HCT116 (cell line): ENCODE results near the gene PCDHGC5. TPM values are rescaled to one million over a fixed set of nuclear protein-coding genes. Genes with fewer than 3 reads are reported as not detected.

Experiments
- ATAC-seq: fragments of 200-7000 bp; cut with Tn5 transposase; 2 replicates; pipeline ENCODE4 v1.9.1; 2020; ENCODE audit warnings: mild to moderate bottlenecking, moderate library complexity
- BruUV-seq: library from RNA; stranded (reverse); fragments of 400-500 nt; replicated peaks from 2 replicates; lab custom pipeline; 2021; lab: Mats Ljungman, UMichigan
- CTCF ChIA-PET: fragments of 300-600 bp; sonication (Branson Sonifier 250); formaldehyde crosslinking; loops from one replicate; lab custom pipeline; 2021; ENCODE audit warnings: antibody characterized with exemption; lab: Charles Lee
- POLR2A ChIA-PET: fragments of 300-600, 350-600 bp; sonication (Branson Sonifier 250); formaldehyde crosslinking; loops from one replicate; lab custom pipeline; 2021; ENCODE audit warnings: antibody characterized with exemption; lab: Charles Lee
- RAD21 ChIA-PET, 2 experiments: fragments of 300-600 bp; sonication (Branson Sonifier 250); formaldehyde crosslinking; loops; one replicate each; lab custom pipeline; 2023; ENCODE audit warnings: low total read pairs in 2 of 2; ENCODE audit not compliant: uncharacterized antibody in 2 of 2, unreplicated experiment in 2 of 2, low non-redundant PET in 1 of 2; lab: Charles Lee
- DNase-seq: peaks from one replicate; pipeline ENCODE4 v3.0.0-alpha.2; 2010; ENCODE audit warnings: low read depth, low spot score
- H2AFZ ChIP-seq: fragments of 200-600 bp; shearing (Covaris generic), sonication (generic); 2 replicates; pipeline ENCODE4 v1.6.1; 2017; ENCODE audit warnings: low read depth, mixed run types, mixed read lengths, antibody characterized with exemption, low read length; ENCODE audit not compliant: poor library complexity, severe bottlenecking
- H3K27ac ChIP-seq: 2 replicates; pipeline ENCODE4 v1.5.1; 2012; ENCODE audit warnings: low read depth, low read length
- H3K27me3 ChIP-seq: fragments of 200-600 bp; sonication (generic); 2 replicates; pipeline ENCODE4 v1.6.1; 2016; ENCODE audit warnings: mixed run types, low read length, mixed read lengths; ENCODE audit not compliant: insufficient read depth
- H3K36me3 ChIP-seq, 2 experiments: fragments of 200-500 bp in 1 of 2; fragments of 200-600 bp in 1 of 2; sonication (Bioruptor generic) in 1 of 2; sonication (generic) in 1 of 2; 2 replicates each; pipeline versions ENCODE4 v1.5.1 to v1.6.1; 2014 to 2016; ENCODE audit warnings: low read length in 2 of 2, inconsistent platforms in 1 of 2, mixed read lengths in 1 of 2, mixed run types in 1 of 2; ENCODE audit not compliant: insufficient read depth in 2 of 2, control insufficient read depth in 1 of 2
- H3K4me1 ChIP-seq, 2 experiments: fragments of 200-600 bp in 1 of 2; sonication (generic) in 1 of 2; 2 replicates each; pipeline versions ENCODE4 v1.5.1 to v1.6.1; 2012 to 2017; ENCODE audit warnings: low read length in 2 of 2, inconsistent platforms in 1 of 2, mild to moderate bottlenecking in 1 of 2, mixed read lengths in 1 of 2, mixed run types in 1 of 2, moderate library complexity in 1 of 2; ENCODE audit not compliant: insufficient read depth in 2 of 2, control insufficient read depth in 1 of 2
- H3K4me2 ChIP-seq: fragments of 200-600 bp; sonication (generic); 2 replicates; pipeline ENCODE4 v1.6.1; 2017; ENCODE audit warnings: mixed run types, low read length, mixed read lengths
- H3K4me3 ChIP-seq, 2 experiments: fragments of 200-600 bp in 1 of 2; sonication (generic) in 1 of 2; replicated peaks in 1 of 2; 2 replicates each; pipeline ENCODE4 v1.5.1; 2011 to 2016; ENCODE audit warnings: low read length in 2 of 2, control low read depth in 1 of 2, low read depth in 1 of 2, mild to moderate bottlenecking in 1 of 2, mixed read lengths in 1 of 2, mixed run types in 1 of 2
- H3K79me2 ChIP-seq: fragments of 200-600 bp; sonication (generic); 2 replicates; pipeline ENCODE4 v1.6.1; 2017; ENCODE audit warnings: mild to moderate bottlenecking, mixed run types, low read length, moderate library complexity, mixed read lengths; ENCODE audit not compliant: insufficient read depth
- H3K9ac ChIP-seq: fragments of 200-600 bp; sonication (generic); 2 replicates; pipeline ENCODE4 v1.6.1; 2016; ENCODE audit warnings: low read length, mixed read lengths
- H3K9me2 ChIP-seq: fragments of 200-600 bp; sonication (generic), shearing (Covaris generic); 2 replicates; pipeline ENCODE4 v1.6.1; 2017; ENCODE audit warnings: mixed run types, mild to moderate bottlenecking, moderate library complexity; ENCODE audit not compliant: insufficient read depth
- H3K9me3 ChIP-seq, 2 experiments: fragments of 200-500 bp in 1 of 2; fragments of 200-600 bp in 1 of 2; sonication (Bioruptor generic) in 1 of 2; sonication (generic) in 1 of 2; 2 replicates each; pipeline ENCODE4 v1.6.1; 2014 to 2017; ENCODE audit warnings: low read length in 2 of 2, mixed read lengths in 2 of 2, inconsistent platforms in 1 of 2, low read depth in 1 of 2, mild to moderate bottlenecking in 1 of 2, mixed run types in 1 of 2, moderate library complexity in 1 of 2; ENCODE audit not compliant: control insufficient read depth in 1 of 2, insufficient read depth in 1 of 2
- H4K20me1 ChIP-seq: fragments of 200-600 bp; sonication (generic), shearing (Covaris generic); 2 replicates; pipeline ENCODE4 v1.6.1; 2017; ENCODE audit warnings: mixed run types, mild to moderate bottlenecking, moderate library complexity; ENCODE audit not compliant: insufficient read depth
- ATF3 ChIP-seq: IDR thresholded peaks from 2 replicates; pipeline ENCODE4 v1.6.1; 2012
- CBX3 ChIP-seq: IDR thresholded peaks from 2 replicates; pipeline ENCODE4 v1.6.1; 2012; ENCODE audit warnings: low read depth
- CEBPB ChIP-seq: IDR thresholded peaks from 2 replicates; pipeline ENCODE4 v1.6.1; 2012; ENCODE audit warnings: low read depth
- CTCF ChIP-seq, 3 experiments: fragments of 200-600 bp in 1 of 3; sonication (generic) in 1 of 3; IDR thresholded peaks in 2 of 3; conservative IDR thresholded peaks in 1 of 3; 2 replicates each; pipeline ENCODE4 v1.5.1; 2012 to 2017; ENCODE audit warnings: low read depth in 2 of 3, low read length in 2 of 3, antibody characterized with exemption in 1 of 3, borderline replicate concordance in 1 of 3, control low read depth in 1 of 3, mild to moderate bottlenecking in 1 of 3, mixed read lengths in 1 of 3, mixed run types in 1 of 3, moderate library complexity in 1 of 3; ENCODE audit not compliant: insufficient read depth in 1 of 3
- EGR1 ChIP-seq: IDR thresholded peaks from 2 replicates; pipeline ENCODE4 v1.6.1; 2012; ENCODE audit warnings: low read depth
- ELF1 ChIP-seq: IDR thresholded peaks from 2 replicates; pipeline ENCODE4 v1.6.1; 2012; ENCODE audit warnings: low read depth, borderline replicate concordance
- EZH2 ChIP-seq: fragments of 200-600 bp; sonication (generic); IDR thresholded peaks from 2 replicates; pipeline ENCODE4 v1.6.1; 2017; ENCODE audit warnings: antibody characterized with exemption, mixed run types
- EZH2phosphoT487 ChIP-seq: fragments of 200-600 bp; IDR thresholded peaks from 2 replicates; pipeline ENCODE4 v1.6.1; 2018; ENCODE audit warnings: antibody characterized with exemption, borderline replicate concordance
- FOSL1 ChIP-seq: IDR thresholded peaks from 2 replicates; pipeline ENCODE4 v1.6.1; 2012; ENCODE audit warnings: low read depth
- JUND ChIP-seq: IDR thresholded peaks from 2 replicates; pipeline ENCODE4 v1.6.1; 2012
- MAX ChIP-seq: IDR thresholded peaks from 2 replicates; pipeline ENCODE4 v1.6.1; 2012
- POLR2A ChIP-seq: IDR thresholded peaks from 2 replicates; pipeline ENCODE4 v1.7.0; 2011; ENCODE audit warnings: borderline replicate concordance; ENCODE audit not compliant: insufficient read depth, insufficient read length; ENCODE audit errors: extremely low read depth
- RAD21 ChIP-seq: IDR thresholded peaks from 2 replicates; pipeline ENCODE4 v1.6.1; 2012; ENCODE audit warnings: low read depth, mild to moderate bottlenecking
- SIN3A ChIP-seq: IDR thresholded peaks from 2 replicates; pipeline ENCODE4 v1.6.1; 2012; ENCODE audit warnings: low read depth
- SP1 ChIP-seq: IDR thresholded peaks from 2 replicates; pipeline ENCODE4 v1.6.1; 2012; ENCODE audit warnings: low read depth
- SRF ChIP-seq: IDR thresholded peaks from 2 replicates; pipeline ENCODE4 v1.6.1; 2012; ENCODE audit warnings: low read depth
- TCF7L2 ChIP-seq: IDR thresholded peaks from 2 replicates; pipeline ENCODE4 v1.7.0; 2011; ENCODE audit warnings: borderline replicate concordance, inconsistent platforms; ENCODE audit not compliant: insufficient read depth, insufficient read length; ENCODE audit errors: extremely low read depth
- YY1 ChIP-seq: IDR thresholded peaks from 2 replicates; pipeline ENCODE4 v1.6.1; 2011; ENCODE audit warnings: low read length, low read depth, moderate library complexity, mild to moderate bottlenecking; ENCODE audit not compliant: insufficient replicate concordance; ENCODE audit errors: extremely low read depth
- ZBTB33 ChIP-seq: IDR thresholded peaks from 2 replicates; pipeline ENCODE4 v1.6.1; 2011; ENCODE audit warnings: mild to moderate bottlenecking, low read length, moderate library complexity; ENCODE audit not compliant: insufficient replicate concordance; ENCODE audit errors: extremely low read depth
- ZNF274 ChIP-seq: fragments of 200-500 bp; sonication (Bioruptor generic); IDR thresholded peaks from 2 replicates; pipeline ENCODE4 v1.6.1; 2014; ENCODE audit warnings: mild to moderate bottlenecking, low read depth, low read length, inconsistent platforms
- intact Hi-C: fragments of 100-400 bp; cut with micrococcal nuclease; formaldehyde crosslinking; loops from 2 replicates; pipeline ENCODE4 v1.10.0; 2022
- total RNA-seq: library from RNA; stranded (reverse); gene quantifications from one replicate; pipeline ENCODE4 v1.2.1, GENCODE V29; 2021; ENCODE audit not compliant: unreplicated experiment

Gene PCDHGC5
- total RNA-seq, 1 experiment from 2014 or later, result not detected

GRCh38 chr5:141494761-141495452, 6.0 kb downstream of the PCDHGC5 start:
- Histone ChIP-seq H3K4me3 (no peak overlapping the region), H3K36me3 (no peaks in the 10 kb centered on the region), H3K27me3 (no peaks in the 10 kb centered on the region), H3K79me2 (no peaks in the 10 kb centered on the region), H3K9me3 (no peaks in the 10 kb centered on the region), H4K20me1 (no peaks in the 10 kb centered on the region), H3K9me2 (no peaks in the 10 kb centered on the region), H2AFZ (no peak overlapping the region), H3K4me1 (no peaks in the 10 kb centered on the region), H3K4me2 (no peak overlapping the region), H3K9ac (no peak overlapping the region), H3K27ac (no peak overlapping the region)
- TF ChIP-seq CBX3 (no peak), FOSL1 (no peak), ZBTB33 (no peak), SIN3A (no peak), ATF3 (no peak), YY1 (no peak), MAX (no peak), RAD21 (no peak), POLR2A (no peak), TCF7L2 (no peak), CEBPB (no peak), EZH2phosphoT487 (no peak), CTCF (IDR thresholded peaks at IDR 0.05 in 2 of 3, conservative IDR thresholded peaks at IDR 0.05 in 1 of 3; ENCODE audit: borderline replicate concordance in 1 of 3, insufficient read depth in 1 of 3, low read depth in 2 of 3, low read length in 2 of 3) (no peak), SP1 (no peak), EGR1 (no peak), EZH2 (no peak), ELF1 (no peak), JUND (no peak), SRF (no peak), ZNF274 (no peak)
- ATAC-seq, result no peak
- no peak for DNase-seq
- intact Hi-C loops, result no loop called here
- BruUV-seq, result no TSS peak
- RAD21 ChIA-PET, result no interaction called here
- CTCF ChIA-PET, result no interaction called here
- POLR2A ChIA-PET, result no interaction called here
